A549 (cell line): ENCODE measurements around the gene FBXL15. TPM values are rescaled to one million over a fixed set of nuclear protein-coding genes. Genes with fewer than 3 reads are reported as not detected.
A peak's percentile ranks its signal among the peaks of the same experiment; 100 is the strongest.

Experiments used
- ATAC-seq, 2 experiments: fragments of 200-7000 bp in 1 of 2; fragments of >200 bp in 1 of 2; cut with Nextera tagmentation in 1 of 2; cut with Tn5 transposase in 1 of 2; 3 replicates each; pipeline versions ENCODE4 v1.8.0 to v1.9.1; 2018 to 2020; ENCODE audit warnings: mild to moderate bottlenecking in 1 of 2, moderate library complexity in 1 of 2
- CTCF ChIA-PET: fragments of 300-600 bp; sonication (Branson Sonifier 250); formaldehyde crosslinking; extraction: SDS; loops from one replicate; lab custom pipeline; 2021; ENCODE audit warnings: antibody characterized with exemption, inconsistent platforms; lab: Yijun Ruan, JAX
- POLR2A ChIA-PET: fragments of 350-600 bp; formaldehyde crosslinking; extraction: SDS; loops from one replicate; lab custom pipeline; 2021; ENCODE audit warnings: antibody characterized with exemption, inconsistent platforms; lab: Yijun Ruan, JAX
- DNase-seq, 2 experiments: peaks; one replicate each; pipeline versions ENCODE4 v3.0.0 to v3.0.0-alpha.2; 2011 to 2016; ENCODE audit warnings: low read depth in 1 of 2, low spot score in 1 of 2
- FAIRE-seq: peaks from 2 replicates; lab custom pipeline; 2011; peaks lifted over from hg19 to GRCh38; lab: Jason Lieb, UNC
- H3K27ac ChIP-seq, 2 experiments: fragments of >200 bp; sonication (Bioruptor Twin); formaldehyde crosslinking; 3 replicates each; pipeline ENCODE4 v1.5.1; 2016 to 2017
- H3K4me1 ChIP-seq: fragments of >200 bp; sonication (Bioruptor Twin); formaldehyde crosslinking; 3 replicates; pipeline ENCODE4 v1.6.1; 2016
- H3K4me2 ChIP-seq: fragments of >200 bp; sonication (Bioruptor Twin); formaldehyde crosslinking; 3 replicates; pipeline ENCODE4 v1.6.1; 2016
- H3K4me3 ChIP-seq: fragments of >200 bp; sonication (Bioruptor Twin); formaldehyde crosslinking; 3 replicates; pipeline ENCODE4 v1.5.1; 2016
- H3K9me3 ChIP-seq: fragments of >200 bp; sonication (Bioruptor Twin); formaldehyde crosslinking; 3 replicates; pipeline ENCODE4 v1.6.1; 2016
- CBX2 ChIP-seq: fragments of 200-600 bp; sonication (generic); IDR thresholded peaks from 2 replicates; pipeline ENCODE4 v1.6.1; 2016; ENCODE audit warnings: low read depth, mild to moderate bottlenecking, borderline replicate concordance
- CBX8 ChIP-seq: fragments of 200-600 bp; sonication (generic); IDR thresholded peaks from 2 replicates; pipeline ENCODE4 v1.6.1; 2016
- CEBPB ChIP-seq, 2 experiments: fragments of >200 bp in 1 of 2; sonication (Bioruptor Twin) in 1 of 2; formaldehyde crosslinking in 1 of 2; IDR thresholded peaks; 2 replicates each; pipeline ENCODE4 v1.6.1; 2012 to 2016
- CHD2 ChIP-seq: fragments of 150-350 bp; IDR thresholded peaks from 2 replicates; pipeline ENCODE4 v1.6.1; 2014; ENCODE audit warnings: low read length; ENCODE audit not compliant: partially characterized antibody
- CHD4 ChIP-seq: fragments of 200-600 bp; sonication (generic); IDR thresholded peaks from 2 replicates; pipeline ENCODE4 v1.6.1; 2016; ENCODE audit warnings: antibody characterized with exemption, mild to moderate bottlenecking, borderline replicate concordance
- EHF ChIP-seq: fragments of 250-450 bp; sonication (Bioruptor Pico); IDR thresholded peaks from 2 replicates; pipeline ENCODE4 v1.5.0; 2020; ENCODE audit warnings: mild to moderate bottlenecking
- ESRRA ChIP-seq: fragments of 150-350 bp; IDR thresholded peaks from 2 replicates; pipeline ENCODE4 v1.6.1; 2014; ENCODE audit warnings: mild to moderate bottlenecking, low read length, borderline replicate concordance
- FOSB ChIP-seq: fragments of 250-450 bp; sonication (Bioruptor Pico); IDR thresholded peaks from 2 replicates; pipeline ENCODE4 v1.5.0; 2020; ENCODE audit warnings: mild to moderate bottlenecking, moderate library complexity
- FOSL2 ChIP-seq, 2 experiments: fragments of 450-650 bp in 1 of 2; fragments of >200 bp in 1 of 2; sonication (Bioruptor Twin) in 1 of 2; formaldehyde crosslinking; IDR thresholded peaks; 2 replicates each; pipeline versions ENCODE4 v1.5.0 to v1.6.1; 2016 to 2020; ENCODE audit warnings: mild to moderate bottlenecking in 1 of 2, moderate library complexity in 1 of 2
- FOXS1 ChIP-seq: fragments of 250-450 bp; sonication (Bioruptor Pico); IDR thresholded peaks from 2 replicates; pipeline ENCODE4 v1.5.0; 2020; ENCODE audit warnings: mild to moderate bottlenecking, moderate library complexity
- HEYL ChIP-seq: fragments of 250-450 bp; sonication (Bioruptor Pico); IDR thresholded peaks from 2 replicates; pipeline ENCODE4 v1.8.0; 2021; ENCODE audit warnings: mild to moderate bottlenecking, moderate library complexity
- HOXA7 ChIP-seq: fragments of 250-450 bp; sonication (Bioruptor Pico); IDR thresholded peaks from 2 replicates; pipeline ENCODE4 v1.5.0; 2020; ENCODE audit warnings: mild to moderate bottlenecking, moderate library complexity
- HOXB13 ChIP-seq: fragments of 250-450 bp; sonication (Bioruptor Pico); IDR thresholded peaks from 2 replicates; pipeline ENCODE4 v1.5.0; 2020; ENCODE audit warnings: low read depth, mild to moderate bottlenecking, moderate library complexity
- HOXB5 ChIP-seq: fragments of 250-450 bp; sonication (Bioruptor Pico); IDR thresholded peaks from 2 replicates; pipeline ENCODE4 v1.5.0; 2020; ENCODE audit warnings: mild to moderate bottlenecking, moderate library complexity
- JUN ChIP-seq, 2 experiments: fragments of >200 bp; sonication (Bioruptor Twin); formaldehyde crosslinking; IDR thresholded peaks; 2 replicates in 1 of 2; 3 replicates in 1 of 2; pipeline ENCODE4 v1.6.1; 2016 to 2017
- JUNB ChIP-seq: fragments of >200 bp; sonication (Bioruptor Twin); formaldehyde crosslinking; IDR thresholded peaks from 2 replicates; pipeline ENCODE4 v1.6.1; 2016
- KDM1A ChIP-seq: fragments of 200-600 bp; sonication (generic); IDR thresholded peaks from 2 replicates; pipeline ENCODE4 v1.6.1; 2016; ENCODE audit warnings: low read depth, mild to moderate bottlenecking
- KDM5A ChIP-seq: fragments of 200-600 bp; sonication (generic); IDR thresholded peaks from 2 replicates; pipeline ENCODE4 v1.6.1; 2016; ENCODE audit warnings: antibody characterized with exemption, mild to moderate bottlenecking
- MYC ChIP-seq: IDR thresholded peaks from 2 replicates; pipeline ENCODE4 v1.6.1; 2012; ENCODE audit warnings: mild to moderate bottlenecking, inconsistent platforms, low read length, improper control_type of control experiment, borderline replicate concordance
- RFX5 ChIP-seq: fragments of 450-650 bp; IDR thresholded peaks from 2 replicates; pipeline ENCODE4 v1.7.1; 2014; ENCODE audit warnings: antibody characterized with exemption, mild to moderate bottlenecking, moderate library complexity
- SMC3 ChIP-seq: fragments of >200 bp; sonication (Bioruptor Twin); formaldehyde crosslinking; IDR thresholded peaks from 3 replicates; pipeline ENCODE4 v1.6.1; 2018; ENCODE audit warnings: inconsistent platforms
- SREBF2 ChIP-seq: fragments of 450-650 bp; IDR thresholded peaks from 2 replicates; pipeline ENCODE4 v1.6.1; 2014; ENCODE audit warnings: mild to moderate bottlenecking, moderate library complexity
- TFCP2L1 ChIP-seq: fragments of 250-450 bp; sonication (Bioruptor Pico); IDR thresholded peaks from 2 replicates; pipeline ENCODE4 v1.5.0; 2021; ENCODE audit warnings: mild to moderate bottlenecking
- TP53 ChIP-seq: fragments of 250-450 bp; sonication (Bioruptor Pico); IDR thresholded peaks from 2 replicates; pipeline ENCODE4 v1.5.0; 2021; ENCODE audit warnings: mild to moderate bottlenecking, moderate library complexity
- ZFP36 ChIP-seq: fragments of 450-650 bp; IDR thresholded peaks from 2 replicates; pipeline ENCODE4 v1.6.1; 2014; ENCODE audit warnings: borderline replicate concordance; ENCODE audit not compliant: partially characterized antibody
- WGBS: methylation state at CpG from one replicate; pipeline ENCODE4 v1.1.6; 2017; ENCODE audit errors: missing lambda C conversion rate; 5-methylcytosine and 5-hydroxymethylcytosine counted together
- polyA plus RNA-seq, 4 experiments: library from polyadenylated mRNA; depleted of rRNA in 3 of 4; stranded (reverse); fragments of >200 nt; fragmentation: RNase III in 1 of 4; extraction: RNeasy Plus Mini Kit Qiagen cat#74134 plus additional on column Dnase treatment in 1 of 4; gene quantifications; 2 replicates in 3 of 4; 3 replicates in 1 of 4; pipeline ENCODE4 v1.2.3, GENCODE V29; 2011 to 2017
- TF ChIP-seq, protein P1 (sequence below): fragments of >200 bp; sonication (Bioruptor Twin); formaldehyde crosslinking; IDR thresholded peaks from 2 replicates; pipeline ENCODE4 v1.6.1; 2016
- TF ChIP-seq, protein P2 (sequence below): fragments of 450-650 bp; IDR thresholded peaks from 2 replicates; pipeline ENCODE4 v1.6.1; 2014; ENCODE audit warnings: antibody characterized with exemption
- TF ChIP-seq, protein P3 (sequence below): fragments of 200-600 bp; sonication (generic); IDR thresholded peaks from 2 replicates; pipeline ENCODE4 v1.6.1; 2016; ENCODE audit warnings: antibody characterized with exemption, mild to moderate bottlenecking, moderate library complexity
- TF ChIP-seq, protein P4 (sequence below): IDR thresholded peaks from 2 replicates; pipeline ENCODE4 v1.6.1; 2012; ENCODE audit warnings: low read depth, borderline replicate concordance
- TF ChIP-seq, protein P5 (sequence below): fragments of 150-350 bp; IDR thresholded peaks from 2 replicates; pipeline ENCODE4 v1.6.1; 2014; ENCODE audit warnings: low read depth, mild to moderate bottlenecking, low read length

The FBXL15 gene
- polyA plus RNA-seq, 2 of the 4 experiments (the other 2 are of a cell fraction) = 4.8 to 9.4 TPM

DNA sequence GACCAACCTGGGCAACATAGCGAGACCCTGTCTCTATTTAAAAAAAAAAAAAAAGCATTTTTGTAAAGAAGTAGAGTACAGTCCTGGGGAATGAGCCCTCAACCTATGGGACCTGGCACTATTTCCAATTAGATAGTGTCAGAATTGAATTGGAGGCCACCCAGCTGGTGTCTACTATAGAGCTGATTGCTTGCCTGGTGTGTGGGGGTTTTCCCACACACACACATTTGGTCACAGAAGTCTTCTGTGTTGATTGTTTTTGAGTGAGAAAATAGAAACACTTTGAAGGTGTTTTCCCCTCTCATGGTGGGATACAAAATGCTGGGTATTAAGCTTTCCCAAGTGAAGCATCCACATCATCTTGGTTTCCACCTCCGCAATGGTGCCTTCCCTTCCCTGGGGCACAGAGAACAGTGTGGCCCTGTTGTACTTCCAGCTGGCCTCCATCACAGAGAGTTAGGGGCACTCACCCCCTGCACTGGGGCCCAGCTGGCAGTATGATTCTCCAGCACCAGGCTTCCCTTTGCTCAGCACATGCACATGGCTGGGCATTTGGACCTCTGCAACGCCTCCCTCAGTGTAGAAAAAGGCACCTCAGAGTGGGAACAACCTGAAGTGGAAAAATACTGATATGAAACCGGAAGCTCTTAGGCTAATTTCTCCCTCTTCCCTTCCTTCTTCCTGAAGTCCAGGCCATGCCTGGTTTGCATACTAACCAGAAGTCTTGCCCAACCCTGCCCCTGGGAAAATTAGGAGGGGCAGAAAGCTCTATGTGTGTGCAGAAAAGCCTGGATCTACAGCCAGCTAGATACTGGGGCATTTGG lies 35.8 kb upstream of the FBXL15 start:
- ChIA-PET CTCF (interaction anchor here (0.5 to 12.6 kb wide), 17 partner anchors 10 to 1373 kb away, joined by 3 to 133 read pairs (median 5); partner anchors contain the start of gene NFKB2), POLR2A (interaction anchor here (0.9 kb wide), 1 partner anchor 14 kb away, joined by 4 read pairs; no protein-coding TSS in a partner anchor)
- TF ChIP-seq SMC3 = no peak
- TF ChIP-seq JUNB = no peak
- no peak for TF ChIP-seq CHD4
- TF ChIP-seq FOSL2 (IDR thresholded peaks at IDR 0.05) = no peak
- no peak for TF ChIP-seq FOSL2 (CRISPR knock-in tag; IDR thresholded peaks at IDR 0.05)
- TF ChIP-seq TP53 (CRISPR knock-in tag) = no peak
- TF ChIP-seq FOXS1 (CRISPR knock-in tag) = no peak
- no peak for TF ChIP-seq ZFP36
- no peak for TF ChIP-seq CBX8
- no peak for TF ChIP-seq CHD2
- TF ChIP-seq ESRRA = no peak
- TF ChIP-seq, protein P1, sequence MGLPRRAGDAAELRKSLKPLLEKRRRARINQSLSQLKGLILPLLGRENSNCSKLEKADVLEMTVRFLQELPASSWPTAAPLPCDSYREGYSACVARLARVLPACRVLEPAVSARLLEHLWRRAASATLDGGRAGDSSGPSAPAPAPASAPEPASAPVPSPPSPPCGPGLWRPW = no peak
- TF ChIP-seq, protein P2, sequence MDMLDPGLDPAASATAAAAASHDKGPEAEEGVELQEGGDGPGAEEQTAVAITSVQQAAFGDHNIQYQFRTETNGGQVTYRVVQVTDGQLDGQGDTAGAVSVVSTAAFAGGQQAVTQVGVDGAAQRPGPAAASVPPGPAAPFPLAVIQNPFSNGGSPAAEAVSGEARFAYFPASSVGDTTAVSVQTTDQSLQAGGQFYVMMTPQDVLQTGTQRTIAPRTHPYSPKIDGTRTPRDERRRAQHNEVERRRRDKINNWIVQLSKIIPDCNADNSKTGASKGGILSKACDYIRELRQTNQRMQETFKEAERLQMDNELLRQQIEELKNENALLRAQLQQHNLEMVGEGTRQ = no peak
- no peak for TF ChIP-seq CEBPB (IDR thresholded peaks at IDR 0.05)
- TF ChIP-seq FOSB (CRISPR knock-in tag) = no peak
- TF ChIP-seq SREBF2 = no peak
- TF ChIP-seq TFCP2L1 (CRISPR knock-in tag) = no peak
- no peak for TF ChIP-seq KDM1A
- TF ChIP-seq HOXA7 = no peak
- TF ChIP-seq JUN (IDR thresholded peaks at IDR 0.05) = no peak
- ATAC-seq = peak; percentile 23 to 30; a peak in 4 of 6 replicates
- Histone ChIP-seq H3K4me3 (no peak overlapping the region), H3K4me2 (no peak overlapping the region), H3K27ac (no peak overlapping the region), H3K4me1 (no peaks in the 10 kb centered on the region), H3K9me3 (no peaks in the 10 kb centered on the region)
- 74% methylated on average over 4 of the region's 4 CpGs for WGBS
- FAIRE-seq = no peak
- no peak for DNase-seq

DNA sequence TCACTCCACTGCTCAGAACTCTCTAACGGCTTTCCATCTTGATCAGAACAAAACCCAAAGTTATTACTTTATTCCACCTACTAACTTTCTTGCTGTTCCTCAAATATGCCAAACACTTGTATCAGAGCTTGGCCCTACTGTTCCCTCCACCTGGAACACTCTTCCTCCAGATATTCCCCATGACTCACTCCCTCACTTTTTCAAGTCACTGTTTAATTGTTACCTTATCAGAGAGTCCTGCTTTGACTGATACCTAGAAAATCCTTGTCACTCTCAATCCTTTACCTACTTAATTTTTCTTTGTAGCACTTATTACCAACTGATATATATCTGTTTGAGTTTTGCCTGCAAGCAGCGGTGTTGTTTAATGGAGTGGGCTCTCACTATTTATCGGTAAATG lies 30.7 kb upstream of the FBXL15 start:
- CTCF ChIA-PET = interaction anchor here (0.9 to 12.6 kb wide), 10 partner anchors 9 to 157 kb away, joined by 3 to 133 read pairs (median 4); no protein-coding TSS in a partner anchor
- no peak overlapping the region for H3K27ac ChIP-seq
- no peaks in the 10 kb centered on the region for H3K9me3 ChIP-seq
- no peak for DNase-seq
- 94% methylated on average over 3 of the region's 3 CpGs for WGBS
- no peak overlapping the region for H3K4me3 ChIP-seq
- no peak for FAIRE-seq
- no peak overlapping the region for H3K4me2 ChIP-seq
- POLR2A ChIA-PET = no interaction called here
- 0 out of 3 replicates have a peak, but pooled peaks cover 5% of the 10 kb centered on the region for H3K4me1 ChIP-seq
- no peak for ATAC-seq
- TF ChIP-seq, protein P3, sequence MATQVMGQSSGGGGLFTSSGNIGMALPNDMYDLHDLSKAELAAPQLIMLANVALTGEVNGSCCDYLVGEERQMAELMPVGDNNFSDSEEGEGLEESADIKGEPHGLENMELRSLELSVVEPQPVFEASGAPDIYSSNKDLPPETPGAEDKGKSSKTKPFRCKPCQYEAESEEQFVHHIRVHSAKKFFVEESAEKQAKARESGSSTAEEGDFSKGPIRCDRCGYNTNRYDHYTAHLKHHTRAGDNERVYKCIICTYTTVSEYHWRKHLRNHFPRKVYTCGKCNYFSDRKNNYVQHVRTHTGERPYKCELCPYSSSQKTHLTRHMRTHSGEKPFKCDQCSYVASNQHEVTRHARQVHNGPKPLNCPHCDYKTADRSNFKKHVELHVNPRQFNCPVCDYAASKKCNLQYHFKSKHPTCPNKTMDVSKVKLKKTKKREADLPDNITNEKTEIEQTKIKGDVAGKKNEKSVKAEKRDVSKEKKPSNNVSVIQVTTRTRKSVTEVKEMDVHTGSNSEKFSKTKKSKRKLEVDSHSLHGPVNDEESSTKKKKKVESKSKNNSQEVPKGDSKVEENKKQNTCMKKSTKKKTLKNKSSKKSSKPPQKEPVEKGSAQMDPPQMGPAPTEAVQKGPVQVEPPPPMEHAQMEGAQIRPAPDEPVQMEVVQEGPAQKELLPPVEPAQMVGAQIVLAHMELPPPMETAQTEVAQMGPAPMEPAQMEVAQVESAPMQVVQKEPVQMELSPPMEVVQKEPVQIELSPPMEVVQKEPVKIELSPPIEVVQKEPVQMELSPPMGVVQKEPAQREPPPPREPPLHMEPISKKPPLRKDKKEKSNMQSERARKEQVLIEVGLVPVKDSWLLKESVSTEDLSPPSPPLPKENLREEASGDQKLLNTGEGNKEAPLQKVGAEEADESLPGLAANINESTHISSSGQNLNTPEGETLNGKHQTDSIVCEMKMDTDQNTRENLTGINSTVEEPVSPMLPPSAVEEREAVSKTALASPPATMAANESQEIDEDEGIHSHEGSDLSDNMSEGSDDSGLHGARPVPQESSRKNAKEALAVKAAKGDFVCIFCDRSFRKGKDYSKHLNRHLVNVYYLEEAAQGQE = no peak
- TF ChIP-seq RFX5 (no peak), CBX2 (no peak), JUN (IDR thresholded peaks at IDR 0.05) (no peak), KDM5A (no peak), EHF (CRISPR knock-in tag) (no peak), HEYL (CRISPR knock-in tag) (no peak), JUNB (no peak), FOXS1 (CRISPR knock-in tag) (no peak), HOXB13 (no peak), CBX8 (no peak), HOXB5 (CRISPR knock-in tag) (no peak), MYC (no peak)
- TF ChIP-seq, protein P4, sequence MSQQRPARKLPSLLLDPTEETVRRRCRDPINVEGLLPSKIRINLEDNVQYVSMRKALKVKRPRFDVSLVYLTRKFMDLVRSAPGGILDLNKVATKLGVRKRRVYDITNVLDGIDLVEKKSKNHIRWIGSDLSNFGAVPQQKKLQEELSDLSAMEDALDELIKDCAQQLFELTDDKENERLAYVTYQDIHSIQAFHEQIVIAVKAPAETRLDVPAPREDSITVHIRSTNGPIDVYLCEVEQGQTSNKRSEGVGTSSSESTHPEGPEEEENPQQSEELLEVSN = no peak
- TF ChIP-seq, protein P5, sequence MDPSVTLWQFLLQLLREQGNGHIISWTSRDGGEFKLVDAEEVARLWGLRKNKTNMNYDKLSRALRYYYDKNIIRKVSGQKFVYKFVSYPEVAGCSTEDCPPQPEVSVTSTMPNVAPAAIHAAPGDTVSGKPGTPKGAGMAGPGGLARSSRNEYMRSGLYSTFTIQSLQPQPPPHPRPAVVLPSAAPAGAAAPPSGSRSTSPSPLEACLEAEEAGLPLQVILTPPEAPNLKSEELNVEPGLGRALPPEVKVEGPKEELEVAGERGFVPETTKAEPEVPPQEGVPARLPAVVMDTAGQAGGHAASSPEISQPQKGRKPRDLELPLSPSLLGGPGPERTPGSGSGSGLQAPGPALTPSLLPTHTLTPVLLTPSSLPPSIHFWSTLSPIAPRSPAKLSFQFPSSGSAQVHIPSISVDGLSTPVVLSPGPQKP = no peak
